Measurements from ENCODE around the gene KHDC4.
"Not testable (repeated sequence)": the region's sequence is repeated elsewhere in the genome, so short reads cannot be mapped to it uniquely, and the experiment has no call there.

Gene KHDC4

DNA sequence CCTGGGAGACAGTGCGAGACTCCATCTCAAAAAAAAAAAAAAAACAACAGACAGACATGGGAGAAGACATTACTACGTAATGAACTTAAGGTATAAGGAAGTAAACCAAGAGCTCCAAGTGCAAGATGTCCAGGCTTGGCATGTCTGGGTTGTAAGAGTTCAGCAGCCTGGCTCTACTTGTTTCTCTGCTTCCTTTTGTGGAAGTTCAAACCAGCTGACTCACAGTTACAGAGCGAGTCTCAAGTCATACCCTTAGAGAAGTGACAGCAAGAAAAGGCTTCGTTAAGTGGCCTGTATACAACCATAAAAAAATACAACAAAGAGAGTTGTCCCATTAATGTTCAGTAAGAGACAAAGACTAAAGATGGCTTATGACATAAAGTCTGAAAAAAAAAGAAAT is 24.3 kb downstream of the KHDC4 start:
- Histone ChIP-seq H3K4me1 (ENCODE audit: control insufficient read depth in 1 of 2, insufficient read depth in 2 of 2, low read length in 2 of 2) (peaks cover 14 to 18% of the 10 kb centered on the region in 2 donors), H3K36me3 (ENCODE audit: control insufficient read depth in 1 of 2, insufficient read depth in 2 of 2, low read length in 2 of 2) (peaks cover 22 to 37% of the 10 kb centered on the region in 2 donors), H3K9me3 (ENCODE audit: control insufficient read depth in 1 of 2, low read length in 2 of 2) (no peaks in the 10 kb centered on the region), H3K27ac (ENCODE audit: low read depth, low read length) (no peak overlapping the region), H3K27me3 (ENCODE audit: control insufficient read depth in 1 of 2, insufficient read depth in 2 of 2, low read length in 2 of 2) (no peaks in the 10 kb centered on the region), H3K9ac (ENCODE audit: low read depth in 1 of 2, low read length in 2 of 2) (peak overlapping the region in 1 of 2 donors; percentile 78), H3K4me3 (ENCODE audit: low read depth in 1 of 2, low read length in 2 of 2) (peak overlapping the region; percentile 89 to 93)

DNA sequence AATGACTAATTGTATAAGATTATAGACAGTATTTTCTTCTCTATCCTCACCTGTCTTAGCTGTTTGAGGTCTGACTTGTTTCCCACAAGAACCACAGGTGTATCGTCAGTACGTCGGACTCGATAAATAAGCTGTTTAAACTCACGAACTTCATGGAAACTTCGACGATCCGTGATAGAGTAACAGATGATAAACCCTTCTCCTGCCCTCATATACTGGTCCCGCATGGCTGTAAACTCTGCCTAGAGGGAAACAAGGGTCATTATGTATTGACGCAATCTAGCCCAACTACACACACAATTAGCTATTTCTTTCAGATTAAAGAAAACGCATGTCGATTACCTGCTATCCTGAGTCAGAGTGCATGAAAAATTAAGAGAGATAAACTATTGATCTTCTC is 30.0 kb downstream of the KHDC4 start:
- H3K4me1 ChIP-seq (ENCODE audit: control insufficient read depth in 1 of 2, insufficient read depth in 2 of 2, low read length in 2 of 2), result no peaks in the 10 kb centered on the region
- H3K27ac ChIP-seq (ENCODE audit: low read depth, low read length), result no peak overlapping the region
- no peaks in the 10 kb centered on the region for H3K27me3 ChIP-seq (ENCODE audit: control insufficient read depth in 1 of 2, insufficient read depth in 2 of 2, low read length in 2 of 2)
- no peaks in the 10 kb centered on the region for H3K9me3 ChIP-seq (ENCODE audit: control insufficient read depth in 1 of 2, low read length in 2 of 2)
- no peak overlapping the region for H3K9ac ChIP-seq (ENCODE audit: low read depth in 1 of 2, low read length in 2 of 2)
- no peak overlapping the region for H3K4me3 ChIP-seq (ENCODE audit: low read depth in 1 of 2, low read length in 2 of 2)
- peaks cover 31 to 55% of the 10 kb centered on the region in 2 donors for H3K36me3 ChIP-seq (ENCODE audit: control insufficient read depth in 1 of 2, insufficient read depth in 2 of 2, low read length in 2 of 2)

DNA sequence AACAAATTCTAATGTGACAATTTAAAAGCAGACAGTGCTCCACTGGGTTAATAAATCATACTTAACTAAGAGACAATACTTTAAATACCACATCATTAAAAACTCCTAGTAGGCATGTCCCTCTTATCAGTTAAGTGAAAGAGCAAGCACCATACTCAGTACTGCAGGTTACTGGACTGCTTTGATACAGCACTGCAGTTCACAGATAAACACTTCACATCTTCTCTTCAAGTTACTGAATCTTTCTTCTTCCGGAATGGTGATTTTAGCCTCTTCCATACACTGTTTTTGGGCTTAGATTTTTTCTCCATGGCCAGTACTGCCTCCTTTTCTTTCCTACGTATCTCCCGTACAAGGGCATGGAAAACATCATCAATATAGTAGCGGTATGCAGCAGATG is 34.1 kb downstream of the KHDC4 start:
- no peak overlapping the region for H3K9ac ChIP-seq (ENCODE audit: low read depth in 1 of 2, low read length in 2 of 2)
- H3K9me3 ChIP-seq (ENCODE audit: control insufficient read depth in 1 of 2, low read length in 2 of 2), result no peaks in the 10 kb centered on the region
- H3K4me3 ChIP-seq (ENCODE audit: low read depth in 1 of 2, low read length in 2 of 2), result no peak overlapping the region
- peaks cover 43 to 63% of the 10 kb centered on the region in 2 donors for H3K36me3 ChIP-seq (ENCODE audit: control insufficient read depth in 1 of 2, insufficient read depth in 2 of 2, low read length in 2 of 2)
- H3K4me1 ChIP-seq (ENCODE audit: control insufficient read depth in 1 of 2, insufficient read depth in 2 of 2, low read length in 2 of 2), result no peaks in the 10 kb centered on the region
- no peaks in the 10 kb centered on the region for H3K27me3 ChIP-seq (ENCODE audit: control insufficient read depth in 1 of 2, insufficient read depth in 2 of 2, low read length in 2 of 2)
- no peak overlapping the region for H3K27ac ChIP-seq (ENCODE audit: low read depth, low read length)

DNA sequence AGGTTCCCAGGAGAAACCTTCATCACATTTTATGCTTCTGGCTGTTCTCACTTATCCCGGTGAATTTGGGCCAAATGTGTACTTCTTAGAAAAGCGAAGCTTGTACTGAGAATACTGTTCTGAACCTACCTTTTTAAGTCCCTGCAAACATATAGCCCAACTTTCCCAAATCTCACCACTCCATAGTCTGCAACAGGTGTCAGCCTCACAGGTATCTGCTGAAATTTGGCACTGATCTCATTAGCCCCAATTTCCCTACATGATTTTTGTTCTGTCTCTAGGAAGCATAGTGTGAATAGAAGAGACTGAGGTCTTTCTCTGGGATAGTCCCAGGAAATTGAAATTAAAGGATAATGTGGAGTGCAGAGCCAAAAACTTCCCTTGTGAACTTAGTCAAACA is 34.5 kb downstream of the KHDC4 start:
- Histone ChIP-seq H3K9ac (ENCODE audit: low read depth in 1 of 2, low read length in 2 of 2) (no peak overlapping the region), H3K36me3 (ENCODE audit: control insufficient read depth in 1 of 2, insufficient read depth in 2 of 2, low read length in 2 of 2) (peaks cover 38 to 59% of the 10 kb centered on the region in 2 donors)

DNA sequence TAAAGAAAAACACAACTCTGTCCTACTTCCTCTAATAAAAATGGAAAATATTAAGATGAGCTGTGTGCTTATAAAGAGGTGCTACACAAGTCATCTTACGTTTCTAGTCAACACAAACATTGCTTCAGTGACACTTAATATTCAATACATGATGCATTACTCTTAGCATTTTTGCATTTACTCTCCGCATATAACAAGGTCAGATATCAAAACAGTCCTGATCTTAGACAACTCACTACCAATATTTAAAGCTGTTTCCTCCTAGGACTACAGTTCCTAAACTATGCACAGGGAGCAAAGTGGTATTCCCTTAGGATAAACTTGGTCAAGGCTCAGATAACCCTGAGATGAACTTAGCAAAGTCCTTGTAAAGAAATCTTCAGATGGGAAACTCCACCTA is 35.3 kb downstream of the KHDC4 start:
- Histone ChIP-seq H3K4me1 (ENCODE audit: control insufficient read depth in 1 of 2, insufficient read depth in 2 of 2, low read length in 2 of 2) (no peaks in the 10 kb centered on the region), H3K9me3 (ENCODE audit: control insufficient read depth in 1 of 2, low read length in 2 of 2) (no peaks in the 10 kb centered on the region), H3K4me3 (ENCODE audit: low read depth in 1 of 2, low read length in 2 of 2) (no peak overlapping the region), H3K9ac (ENCODE audit: low read depth in 1 of 2, low read length in 2 of 2) (no peak overlapping the region), H3K36me3 (ENCODE audit: control insufficient read depth in 1 of 2, insufficient read depth in 2 of 2, low read length in 2 of 2) (peaks cover 31 to 51% of the 10 kb centered on the region in 2 donors), H3K27me3 (ENCODE audit: control insufficient read depth in 1 of 2, insufficient read depth in 2 of 2, low read length in 2 of 2) (no peaks in the 10 kb centered on the region), H3K27ac (ENCODE audit: low read depth, low read length) (no peak overlapping the region)

More for the DNA sequence above, 34.5 kb downstream of the KHDC4 start:
- no peak overlapping the region for H3K27ac ChIP-seq (ENCODE audit: low read depth, low read length)
- no peak overlapping the region for H3K4me3 ChIP-seq (ENCODE audit: low read depth in 1 of 2, low read length in 2 of 2)
- H3K27me3 ChIP-seq (ENCODE audit: control insufficient read depth in 1 of 2, insufficient read depth in 2 of 2, low read length in 2 of 2), result no peaks in the 10 kb centered on the region
- no peaks in the 10 kb centered on the region for H3K9me3 ChIP-seq (ENCODE audit: control insufficient read depth in 1 of 2, low read length in 2 of 2)
- H3K4me1 ChIP-seq (ENCODE audit: control insufficient read depth in 1 of 2, insufficient read depth in 2 of 2, low read length in 2 of 2), result no peaks in the 10 kb centered on the region

DNA sequence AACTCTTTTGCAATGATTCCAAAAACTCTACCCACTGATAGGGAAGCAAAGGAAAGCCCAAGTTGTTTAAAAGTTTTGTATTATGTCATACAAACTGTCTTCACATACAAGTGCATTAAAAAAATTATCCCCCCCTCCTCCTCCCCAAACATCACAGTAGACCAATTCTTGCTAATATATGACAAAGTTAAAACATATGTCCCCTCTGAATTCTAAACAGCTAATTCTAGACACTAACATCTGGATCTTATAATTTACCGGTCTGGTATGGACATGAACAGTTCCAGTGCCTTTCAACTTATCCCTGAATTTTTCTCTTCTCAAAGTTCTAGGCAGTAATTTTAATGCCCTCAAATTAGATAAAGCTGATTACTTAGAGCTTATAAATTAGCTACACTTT is 36.5 kb downstream of the KHDC4 start:
- no peak overlapping the region for H3K27ac ChIP-seq (ENCODE audit: low read depth, low read length)
- peaks cover 25 to 46% of the 10 kb centered on the region in 2 donors for H3K36me3 ChIP-seq (ENCODE audit: control insufficient read depth in 1 of 2, insufficient read depth in 2 of 2, low read length in 2 of 2)
- H3K27me3 ChIP-seq (ENCODE audit: control insufficient read depth in 1 of 2, insufficient read depth in 2 of 2, low read length in 2 of 2), result no peaks in the 10 kb centered on the region
- peaks cover 4 to 7% of the 10 kb centered on the region in 2 donors for H3K4me1 ChIP-seq (ENCODE audit: control insufficient read depth in 1 of 2, insufficient read depth in 2 of 2, low read length in 2 of 2)
- H3K9me3 ChIP-seq (ENCODE audit: control insufficient read depth in 1 of 2, low read length in 2 of 2), result no peaks in the 10 kb centered on the region
- H3K9ac ChIP-seq (ENCODE audit: low read depth in 1 of 2, low read length in 2 of 2), result no peak overlapping the region
- no peak overlapping the region for H3K4me3 ChIP-seq (ENCODE audit: low read depth in 1 of 2, low read length in 2 of 2)

DNA sequence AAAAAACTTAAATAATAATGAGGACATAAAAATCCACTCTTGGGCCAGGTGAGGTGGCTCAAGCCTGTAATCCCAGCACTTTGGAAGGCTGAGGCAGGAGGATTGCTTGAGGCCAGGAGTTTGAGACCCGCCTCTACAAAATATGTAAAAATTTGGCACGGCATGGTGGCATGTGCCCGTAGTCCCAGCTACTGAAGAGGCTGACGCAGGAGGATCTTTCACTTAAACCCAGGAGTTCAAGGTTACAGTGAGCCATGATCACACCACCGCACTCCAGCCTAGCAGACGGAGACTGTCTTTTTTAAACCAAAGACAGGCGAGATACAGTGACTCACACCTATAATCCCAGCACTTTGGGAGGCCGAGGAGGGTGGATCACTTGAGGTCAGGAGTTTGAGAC is 37.7 kb downstream of the KHDC4 start:
- not testable (repeated sequence) for H3K4me1 ChIP-seq (ENCODE audit: control insufficient read depth in 1 of 2, insufficient read depth in 2 of 2, low read length in 2 of 2); H3K9ac ChIP-seq (ENCODE audit: low read depth in 1 of 2, low read length in 2 of 2); H3K4me3 ChIP-seq (ENCODE audit: low read depth in 1 of 2, low read length in 2 of 2); H3K27me3 ChIP-seq (ENCODE audit: control insufficient read depth in 1 of 2, insufficient read depth in 2 of 2, low read length in 2 of 2); H3K9me3 ChIP-seq (ENCODE audit: control insufficient read depth in 1 of 2, low read length in 2 of 2); H3K27ac ChIP-seq (ENCODE audit: low read depth, low read length)
- H3K36me3 ChIP-seq (ENCODE audit: control insufficient read depth in 1 of 2, insufficient read depth in 2 of 2, low read length in 2 of 2), result peaks cover 25 to 41% of the 10 kb centered on the region in 2 donors

DNA sequence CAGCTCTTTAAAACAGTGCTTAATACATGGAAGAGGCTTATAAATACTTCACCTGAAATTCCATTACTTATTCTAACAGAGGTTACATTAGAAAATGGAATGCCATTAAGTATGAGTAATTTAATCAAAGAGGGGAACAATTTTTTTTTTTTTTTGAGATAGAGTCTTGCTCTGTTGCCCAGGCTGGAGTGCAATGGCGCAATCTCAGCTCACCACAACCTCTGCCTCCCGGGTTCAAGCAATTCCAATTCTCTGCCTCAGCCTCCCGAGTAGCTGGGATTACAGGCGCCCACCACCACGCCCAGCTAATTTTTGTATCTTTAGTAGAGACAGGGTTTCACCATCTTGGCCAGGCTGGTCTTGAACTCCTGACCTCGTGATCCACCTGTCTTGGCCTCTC is 38.6 kb downstream of the KHDC4 start:
- H3K4me3 ChIP-seq (ENCODE audit: low read depth in 1 of 2, low read length in 2 of 2); H3K27ac ChIP-seq (ENCODE audit: low read depth, low read length); H3K9me3 ChIP-seq (ENCODE audit: control insufficient read depth in 1 of 2, low read length in 2 of 2); H3K27me3 ChIP-seq (ENCODE audit: control insufficient read depth in 1 of 2, insufficient read depth in 2 of 2, low read length in 2 of 2); H3K9ac ChIP-seq (ENCODE audit: low read depth in 1 of 2, low read length in 2 of 2); H3K4me1 ChIP-seq (ENCODE audit: control insufficient read depth in 1 of 2, insufficient read depth in 2 of 2, low read length in 2 of 2): not testable (repeated sequence)
- peaks cover 25 to 32% of the 10 kb centered on the region in 2 donors for H3K36me3 ChIP-seq (ENCODE audit: control insufficient read depth in 1 of 2, insufficient read depth in 2 of 2, low read length in 2 of 2)

DNA sequence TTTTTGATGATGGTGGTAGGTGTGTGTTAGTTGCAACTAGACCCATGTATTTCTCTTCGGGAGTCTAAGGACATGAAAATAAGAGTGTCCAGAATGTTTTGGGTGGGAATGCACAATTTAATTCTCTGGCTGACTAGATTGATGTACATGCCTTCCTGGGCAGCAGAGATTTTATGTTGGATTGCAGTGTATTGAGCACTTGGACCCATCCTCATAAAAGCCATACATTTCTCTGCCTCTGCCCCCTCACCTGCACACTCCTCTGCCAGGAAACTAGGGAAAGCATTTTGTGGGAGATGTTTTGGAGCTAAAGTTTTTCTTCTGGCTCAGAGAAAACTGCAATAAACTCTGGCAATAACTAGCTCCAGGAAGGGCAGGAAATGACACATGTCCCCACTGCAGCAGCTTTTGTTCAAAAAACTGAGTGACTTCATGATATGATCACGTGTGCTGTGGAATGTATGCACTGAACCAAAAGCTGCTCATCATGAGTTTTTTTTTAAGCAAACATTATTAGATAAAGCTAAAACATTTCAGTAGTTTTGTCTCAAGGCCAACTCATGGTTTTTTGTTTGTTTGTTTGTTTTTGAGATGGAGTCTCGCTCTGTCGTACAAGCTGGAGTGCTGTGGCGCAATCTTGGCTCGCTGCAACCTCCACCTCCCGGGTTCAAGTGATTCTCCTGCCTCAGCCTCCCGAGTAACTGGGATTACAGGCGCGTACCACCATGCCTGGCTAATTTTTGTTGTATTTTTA is 40.6 kb downstream of the KHDC4 start:
- peak overlapping the region; percentile 61 for H3K27ac ChIP-seq (ENCODE audit: low read depth, low read length)
- no peaks in the 10 kb centered on the region for H3K27me3 ChIP-seq (ENCODE audit: control insufficient read depth in 1 of 2, insufficient read depth in 2 of 2, low read length in 2 of 2)
- H3K4me3 ChIP-seq (ENCODE audit: low read depth in 1 of 2, low read length in 2 of 2), result no peak overlapping the region
- H3K9ac ChIP-seq (ENCODE audit: low read depth in 1 of 2, low read length in 2 of 2), result no peak overlapping the region
- H3K9me3 ChIP-seq (ENCODE audit: control insufficient read depth in 1 of 2, low read length in 2 of 2), result no peaks in the 10 kb centered on the region
- H3K4me1 ChIP-seq (ENCODE audit: control insufficient read depth in 1 of 2, insufficient read depth in 2 of 2, low read length in 2 of 2), result peaks cover 4 to 7% of the 10 kb centered on the region in 2 donors
- peaks cover 5 to 12% of the 10 kb centered on the region in 2 donors for H3K36me3 ChIP-seq (ENCODE audit: control insufficient read depth in 1 of 2, insufficient read depth in 2 of 2, low read length in 2 of 2)

DNA sequence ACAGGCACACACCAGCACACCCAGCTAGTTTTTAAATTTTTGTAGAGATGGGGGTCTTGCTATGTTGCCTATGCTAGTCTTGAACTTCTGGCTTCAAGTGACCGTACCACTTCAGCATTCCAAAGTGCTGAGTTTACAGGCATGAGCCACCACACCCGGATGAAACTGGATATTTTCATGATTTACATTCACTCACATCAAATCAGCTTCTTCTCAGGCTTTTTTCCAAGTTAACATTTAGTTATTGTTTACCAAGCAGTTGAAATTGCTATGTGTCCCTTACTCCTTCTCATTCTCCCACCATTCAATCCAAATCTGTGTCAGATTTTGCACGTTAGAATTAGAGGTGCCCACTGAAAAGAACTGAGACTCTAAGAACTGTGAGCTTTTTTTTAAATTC is 41.4 kb downstream of the KHDC4 start:
- no peaks in the 10 kb centered on the region for H3K9me3 ChIP-seq (ENCODE audit: control insufficient read depth in 1 of 2, low read length in 2 of 2)
- peaks cover 4 to 7% of the 10 kb centered on the region in 2 donors for H3K4me1 ChIP-seq (ENCODE audit: control insufficient read depth in 1 of 2, insufficient read depth in 2 of 2, low read length in 2 of 2)
- no peak overlapping the region for H3K4me3 ChIP-seq (ENCODE audit: low read depth in 1 of 2, low read length in 2 of 2)
- H3K36me3 ChIP-seq (ENCODE audit: control insufficient read depth in 1 of 2, insufficient read depth in 2 of 2, low read length in 2 of 2), result peaks cover 5 to 11% of the 10 kb centered on the region in 2 donors
- H3K27ac ChIP-seq (ENCODE audit: low read depth, low read length), result peak overlapping the region; percentile 61
- no peaks in the 10 kb centered on the region for H3K27me3 ChIP-seq (ENCODE audit: control insufficient read depth in 1 of 2, insufficient read depth in 2 of 2, low read length in 2 of 2)
- no peak overlapping the region for H3K9ac ChIP-seq (ENCODE audit: low read depth in 1 of 2, low read length in 2 of 2)

Measured in duodenal mucosa (tissue), 2 donors.